Right atrium auricular region (tissue), 2 donors: ENCODE measurements around the gene SANBR. TPM values are rescaled to one million over a fixed set of nuclear protein-coding genes. Genes with fewer than 3 reads are reported as not detected.

Experiments
- DNase-seq: peaks from one replicate; pipeline ENCODE4 v3.0.0-alpha.2; 2019; ENCODE audit warnings: low spot score
- H3K27ac ChIP-seq, 2 donors: fragments of 200-600 bp; sonication (generic); 1 replicate in 1 of 2; 2 replicates in 1 of 2; pipeline ENCODE4 v1.5.1; 2016 to 2019
- H3K27me3 ChIP-seq, 2 donors: fragments of 200-600 bp; sonication (generic); one replicate each; pipeline versions ENCODE4 v1.5.1 to v1.6.0; 2017 to 2019
- H3K36me3 ChIP-seq: fragments of 200-600 bp; sonication (generic); one replicate; pipeline ENCODE4 v1.5.1; 2016
- H3K4me1 ChIP-seq, 2 donors: fragments of 200-600 bp; sonication (generic); one replicate each; pipeline versions ENCODE4 v1.5.1 to v1.6.0; 2017 to 2019
- H3K4me3 ChIP-seq, 2 donors: fragments of 200-600 bp; sonication (generic); 1 replicate in 1 of 2; 2 replicates in 1 of 2; pipeline ENCODE4 v1.5.1; 2017 to 2019; ENCODE audit warnings: mild to moderate bottlenecking in 1 of 2, moderate library complexity in 1 of 2
- H3K9me3 ChIP-seq, 2 donors: fragments of 200-600 bp; sonication (generic); one replicate each; pipeline ENCODE4 v1.5.1; 2019
- CTCF ChIP-seq, 2 donors: fragments of 200-600 bp; sonication (generic); IDR thresholded peaks; one replicate each; pipeline ENCODE4 v1.5.1; 2019; ENCODE audit warnings: antibody characterized with exemption in 2 of 2
- total RNA-seq, 2 donors: library from RNA; depleted of rRNA; stranded (reverse); fragments of >200 nt; gene quantifications; one replicate each; pipeline ENCODE4 v1.1.0, GENCODE V29; 2016

The SANBR gene
- total RNA-seq, 2 donors from 2014 or later: 3.2 to 11.1 TPM

- DNase-seq: no peak
- H3K27me3 ChIP-seq: no peaks in the 10 kb centered on the region
- H3K9me3 ChIP-seq: no peaks in the 10 kb centered on the region
- H3K4me3 ChIP-seq: no peak overlapping the region
- no peaks in the 10 kb centered on the region for H3K36me3 ChIP-seq
- no peak for TF ChIP-seq CTCF (IDR thresholded peaks at IDR 0.05)
- no peak overlapping the region for H3K27ac ChIP-seq
- H3K4me1 ChIP-seq: no peaks in the 10 kb centered on the region
Observed at GRCh38 chr2:61096438-61096837, 30.8 kb downstream of the SANBR start.

GRCh38 chr2:61100801-61101200 is 35.1 kb downstream of the SANBR start:
- TF ChIP-seq CTCF (IDR thresholded peaks at IDR 0.05): no peak
- Histone ChIP-seq H3K27ac (no peak overlapping the region), H3K9me3 (no peaks in the 10 kb centered on the region), H3K27me3 (no peaks in the 10 kb centered on the region), H3K4me3 (no peak overlapping the region), H3K36me3 (peaks cover 4% of the 10 kb centered on the region), H3K4me1 (no peaks in the 10 kb centered on the region)
- DNase-seq: no peak

GRCh38 chr2:61109291-61109690 is 43.6 kb downstream of the SANBR start:
- H3K27ac ChIP-seq: no peak overlapping the region
- TF ChIP-seq CTCF (IDR thresholded peaks at IDR 0.05): no peak
- H3K36me3 ChIP-seq: no peaks in the 10 kb centered on the region
- H3K9me3 ChIP-seq: no peaks in the 10 kb centered on the region
- H3K27me3 ChIP-seq: no peaks in the 10 kb centered on the region
- no peak for DNase-seq
- no peak overlapping the region for H3K4me3 ChIP-seq
- no peaks in the 10 kb centered on the region for H3K4me1 ChIP-seq

GRCh38 chr2:61111708-61112107 is 46.0 kb downstream of the SANBR start:
- Histone ChIP-seq H3K27ac (no peak overlapping the region), H3K27me3 (no peaks in the 10 kb centered on the region), H3K4me1 (no peaks in the 10 kb centered on the region), H3K36me3 (no peaks in the 10 kb centered on the region), H3K9me3 (no peaks in the 10 kb centered on the region), H3K4me3 (no peak overlapping the region)
- no peak for DNase-seq
- no peak for TF ChIP-seq CTCF (IDR thresholded peaks at IDR 0.05)

GRCh38 chr2:61114147-61114546 is 48.5 kb downstream of the SANBR start:
- TF ChIP-seq CTCF (IDR thresholded peaks at IDR 0.05): no peak
- no peak overlapping the region for H3K4me3 ChIP-seq
- H3K9me3 ChIP-seq: no peaks in the 10 kb centered on the region
- no peaks in the 10 kb centered on the region for H3K27me3 ChIP-seq
- H3K36me3 ChIP-seq: peaks cover 4% of the 10 kb centered on the region
- H3K27ac ChIP-seq: no peak overlapping the region
- no peaks in the 10 kb centered on the region for H3K4me1 ChIP-seq
- DNase-seq: no peak

Other genes starting within 250 kb of the SANBR start
- 1 to 10 TPM; 6.0 to 7.3 TPM for gene REL, start 184.3 kb upstream of the SANBR start, total RNA-seq
- 10 to 100 TPM; 16.0 to 18.9 TPM for gene PEX13, start 48.2 kb upstream of the SANBR start, total RNA-seq
- 1 to 10 TPM; 1.8 to 4.6 TPM for gene PUS10, start 47.6 kb upstream of the SANBR start, total RNA-seq
- gene C2orf74, start 96.3 kb downstream of the SANBR start, total RNA-seq: 10 to 100 TPM; 28.0 to 51.3 TPM